ENCODE data around the gene OTOP3.
A peak's percentile ranks its signal among the peaks of the same experiment; 100 is the strongest.

The OTOP3 gene

GRCh38 chr17:74916136-74916850 is 19.4 kb upstream of the OTOP3 start:
- Histone ChIP-seq H3K4me3 (no peak overlapping the region), H3K27ac (no peak overlapping the region)

DNA sequence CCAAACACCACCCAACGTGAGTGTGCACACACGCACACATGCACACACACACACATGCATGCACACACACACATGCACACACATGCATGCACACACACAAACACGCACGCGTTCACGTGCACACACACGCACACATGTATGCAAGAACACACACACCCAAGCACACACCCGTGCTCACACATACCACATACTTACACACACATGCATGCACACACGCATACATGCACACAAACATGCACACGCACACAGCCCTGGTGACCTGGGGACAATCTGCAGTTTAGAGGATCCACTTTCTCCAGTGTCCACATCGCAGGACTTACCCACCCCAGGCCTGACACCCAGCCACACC is 18.9 kb upstream of the OTOP3 start:
- H3K27ac ChIP-seq = no peak overlapping the region
- no peak overlapping the region for H3K4me3 ChIP-seq

DNA sequence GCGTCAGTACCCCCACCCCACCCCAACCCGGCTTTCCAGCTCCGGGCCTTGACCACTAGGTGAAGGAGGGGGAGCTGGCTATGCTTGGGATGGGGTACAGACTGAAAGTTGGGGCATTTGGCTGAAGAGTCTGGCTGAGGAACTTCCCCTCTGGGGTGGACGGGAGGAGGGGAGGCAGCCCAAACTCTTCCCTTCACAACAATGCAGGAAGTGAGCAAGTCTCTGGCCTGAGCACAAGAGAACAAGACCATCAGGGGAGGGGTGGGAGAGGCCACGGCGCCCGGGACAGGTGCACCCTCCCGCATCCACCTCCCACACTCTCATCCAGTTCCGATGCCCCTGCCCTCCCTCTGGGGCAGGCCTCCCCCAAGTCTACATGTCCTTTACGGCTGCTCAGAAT is 18.3 kb upstream of the OTOP3 start:
- H3K4me3 ChIP-seq = no peak overlapping the region
- H3K27ac ChIP-seq = no peak overlapping the region

DNA sequence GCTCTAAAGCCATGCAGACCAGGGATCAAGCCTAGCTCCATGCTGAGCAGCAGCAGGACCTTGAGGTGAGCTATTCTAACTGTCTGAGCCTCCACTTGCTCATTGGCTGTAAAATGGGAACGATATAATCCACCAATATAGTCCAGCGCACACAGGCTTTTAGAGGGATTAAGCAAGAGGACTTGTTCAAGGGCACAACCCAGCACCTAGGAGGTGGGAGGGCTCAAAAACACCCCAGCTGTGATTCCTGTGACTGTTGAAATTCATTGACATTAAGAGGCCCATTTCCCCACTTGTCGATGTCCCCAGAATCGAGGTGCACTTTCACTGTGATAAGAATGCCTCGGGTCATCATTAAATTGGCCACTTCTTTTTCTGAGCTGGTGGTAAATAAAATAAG is 16.8 kb upstream of the OTOP3 start:
- H3K4me3 ChIP-seq = no peak overlapping the region
- no peak overlapping the region for H3K27ac ChIP-seq

GRCh38 chr17:74919440-74920305 is 16.0 kb upstream of the OTOP3 start:
- Histone ChIP-seq H3K4me3 (no peak overlapping the region), H3K27ac (no peak overlapping the region)

DNA sequence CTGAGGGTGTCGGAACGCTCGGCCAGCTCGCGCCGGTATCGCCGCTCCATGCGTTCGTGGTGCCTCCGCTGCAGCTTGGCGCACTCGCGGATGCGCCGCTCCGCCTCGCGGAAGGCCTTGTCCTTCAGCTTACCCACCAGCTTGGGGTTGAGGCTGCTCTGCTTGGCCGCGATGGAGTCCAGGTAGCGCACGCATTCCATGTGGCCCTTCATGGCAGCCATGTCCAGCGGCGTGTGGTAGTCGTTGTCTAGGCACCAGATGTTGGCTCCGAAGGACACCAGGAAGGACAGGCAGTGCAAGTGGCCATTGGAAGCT is 15.4 kb upstream of the OTOP3 start:
- Histone ChIP-seq H3K4me3 (no peak overlapping the region), H3K27ac (no peak overlapping the region)

DNA sequence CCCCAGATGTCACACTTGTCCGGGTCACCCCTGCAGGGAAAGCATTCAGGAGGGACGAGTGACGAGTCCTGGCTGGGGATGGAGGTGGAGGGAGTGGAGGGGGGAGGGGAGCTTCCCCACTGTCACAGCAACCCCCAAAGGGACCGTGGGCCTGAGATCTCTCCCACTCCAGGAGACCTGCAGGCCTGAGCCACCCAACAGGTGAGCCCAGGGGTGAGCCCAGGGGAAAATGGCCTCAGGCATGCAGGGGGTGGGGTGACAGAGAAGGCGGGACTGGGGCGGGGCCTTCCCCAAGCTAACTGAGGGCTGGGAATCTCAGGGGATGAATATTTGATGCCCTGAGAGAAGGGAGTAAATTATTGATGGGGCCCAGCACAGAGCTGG is 15.1 kb upstream of the OTOP3 start:
- Histone ChIP-seq H3K4me3 (no peak overlapping the region), H3K27ac (peak overlapping the region in 2 of 21 experiments; percentile 17 to 21)

DNA sequence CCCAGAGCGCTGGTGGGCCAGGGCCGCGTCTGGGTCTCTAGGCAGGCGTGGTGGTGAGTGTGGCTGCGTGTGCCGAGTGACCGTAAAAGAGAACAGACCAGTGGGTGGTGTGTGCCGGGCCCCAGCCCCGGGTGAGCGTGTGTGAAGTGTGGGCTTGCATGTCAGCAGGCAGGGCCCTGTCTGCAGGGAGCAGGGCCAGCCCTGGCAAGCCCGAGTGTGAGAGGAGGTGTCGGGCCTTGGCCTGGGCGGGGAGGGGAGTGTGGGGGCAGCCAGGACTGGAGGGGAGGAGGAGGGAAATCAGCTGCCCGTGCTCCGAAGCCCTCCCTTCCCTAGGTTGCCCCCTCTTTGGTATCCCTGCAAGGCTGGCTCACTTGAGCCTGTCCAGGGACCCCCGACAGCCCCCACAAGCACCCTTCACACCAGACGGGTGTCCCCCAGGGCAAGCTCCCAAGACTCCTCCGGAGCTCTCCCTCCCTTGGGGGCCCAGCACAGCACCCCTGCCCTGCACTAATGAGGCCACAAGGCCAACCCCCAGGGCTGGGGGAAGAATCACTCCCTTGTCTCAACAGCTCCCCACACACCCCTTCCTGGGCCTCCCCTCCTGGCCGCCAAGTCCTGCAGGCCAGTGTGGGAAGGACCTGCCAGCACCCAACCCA is 14.5 kb upstream of the OTOP3 start:
- no peak overlapping the region for H3K4me3 ChIP-seq

DNA sequence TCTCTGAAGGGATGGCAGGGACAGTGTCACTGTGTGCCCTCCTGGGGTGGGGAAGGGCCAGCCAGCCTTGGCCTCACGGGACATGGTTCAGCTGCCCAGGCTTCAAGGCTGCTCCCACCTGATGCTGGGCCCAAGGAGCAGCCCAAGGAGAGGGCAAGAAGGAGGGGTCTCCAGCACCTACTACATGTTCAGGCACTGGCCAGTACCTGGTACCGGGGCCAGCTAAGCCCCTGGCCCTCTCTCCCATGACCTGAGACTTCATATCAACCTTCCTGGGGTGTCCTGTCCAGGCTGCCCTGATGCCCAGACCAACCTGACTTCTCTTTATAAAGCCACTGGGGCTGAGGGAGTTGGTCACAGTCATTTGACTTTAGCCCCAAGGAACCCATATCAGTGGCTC is 13.9 kb upstream of the OTOP3 start:
- Histone ChIP-seq H3K27ac (no peak overlapping the region), H3K4me3 (no peak overlapping the region)

More for the DNA sequence above, 14.5 kb upstream of the OTOP3 start:
- H3K27ac ChIP-seq = peak overlapping the region in 2 of 21 experiments; percentile 17 to 21

DNA sequence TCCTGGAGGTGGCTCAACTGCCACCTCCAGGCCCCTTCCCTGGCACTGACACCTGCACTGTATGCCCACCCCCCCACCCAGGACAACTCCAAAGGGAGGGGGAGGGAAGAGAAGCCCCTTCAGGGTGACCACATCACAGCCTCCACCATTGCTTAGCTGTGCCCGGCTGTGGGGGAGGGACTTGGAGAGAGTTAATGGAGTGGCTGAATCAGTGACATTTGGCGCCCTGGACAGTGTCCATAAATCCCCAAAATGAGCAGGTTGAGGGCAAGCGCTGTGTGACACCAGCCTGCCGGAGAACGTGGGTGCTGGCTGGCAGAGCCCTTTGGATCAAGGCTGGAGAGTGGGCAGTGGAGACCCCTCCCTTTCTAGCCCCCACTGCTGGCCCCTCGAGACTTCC is 13.5 kb upstream of the OTOP3 start:
- H3K4me3 ChIP-seq = peak overlapping the region in 1 of 7 experiments; percentile 15
- H3K27ac ChIP-seq = no peak overlapping the region

- H3K27ac ChIP-seq = peak within 1 kb of the TSS in 2 of 21 experiments; percentile 4 to 7
- peak within 1 kb of the TSS in 6 of 7 experiments; percentile 2 to 43 (median 16) for H3K4me3 ChIP-seq
Observed at GRCh38 chr17:74922694-74923537, 12.8 kb upstream of the OTOP3 start, which contains the start of gene USH1G. TSS of gene USH1G (minus strand) at chr17:74923255. CDS start at chr17:74923073, 182 bp downstream.

- peak overlapping the region in 2 of 21 experiments; percentile 4 to 7 for H3K27ac ChIP-seq
- H3K4me3 ChIP-seq = peak overlapping the region in 6 of 7 experiments; percentile 2 to 43 (median 16)
Observed at GRCh38 chr17:74923538-74924249, 12.0 kb upstream of the OTOP3 start.

DNA sequence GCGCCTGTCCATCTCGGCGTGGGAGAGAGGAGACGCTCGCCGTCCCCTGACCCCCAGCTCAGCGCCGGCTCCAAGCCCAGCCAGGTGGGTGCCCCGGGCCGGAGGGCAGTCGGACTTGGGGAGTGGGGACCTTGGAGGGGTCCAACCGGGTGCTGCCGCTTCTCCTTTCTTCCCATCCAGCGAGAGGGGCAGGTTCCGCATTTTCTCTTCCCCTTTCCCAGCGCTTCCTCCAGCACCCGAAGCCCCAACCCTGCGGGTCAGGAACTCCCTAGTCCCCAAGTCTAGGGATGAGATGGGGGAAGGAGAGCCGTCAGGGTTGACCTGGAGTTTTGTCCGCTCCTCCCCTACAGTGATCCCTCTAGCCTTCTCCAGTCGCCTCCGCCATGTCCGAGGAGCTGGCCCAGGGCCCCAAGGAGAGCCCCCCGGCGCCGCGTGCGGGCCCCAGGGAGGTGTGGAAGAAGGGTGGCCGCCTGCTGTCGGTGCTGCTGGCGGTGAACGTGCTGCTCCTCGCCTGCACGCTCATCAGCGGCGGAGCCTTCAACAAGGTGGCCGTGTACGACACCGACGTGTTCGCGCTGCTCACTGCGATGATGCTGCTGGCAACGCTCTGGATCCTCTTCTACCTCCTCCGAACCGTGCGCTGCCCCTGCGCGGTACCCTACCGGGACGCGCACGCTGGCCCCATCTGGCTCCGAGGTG is 11.3 kb upstream of the OTOP3 start, which contains the start of gene OTOP2:
Gene OTOP2 (plus strand): TSS at position 24 of the 699 bp plus-strand sequence. CDS start 360 bp downstream, at position 384.
- Histone ChIP-seq H3K27ac (peak within 1 kb of the TSS in 2 of 21 experiments; percentile 4 to 7), H3K4me3 (peak within 1 kb of the TSS in 6 of 7 experiments; percentile 2 to 43 (median 16))

DNA sequence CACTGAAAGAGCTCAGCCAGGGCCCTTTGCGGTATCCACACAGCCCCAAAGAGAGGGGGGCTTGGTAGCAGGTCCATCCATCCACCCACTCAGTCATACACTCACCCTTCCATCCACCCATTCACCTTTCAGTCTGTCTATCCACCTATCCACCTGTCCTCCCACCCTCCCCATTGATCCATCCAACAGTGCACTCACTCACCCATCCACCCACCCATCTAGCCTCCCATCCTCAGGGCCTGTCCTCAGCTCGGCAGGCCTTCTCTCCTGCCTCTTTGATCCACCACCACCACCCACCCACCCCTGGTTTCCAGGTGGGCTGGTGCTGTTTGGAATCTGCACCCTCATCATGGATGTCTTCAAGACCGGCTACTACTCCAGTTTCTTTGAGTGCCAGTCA is 10.5 kb upstream of the OTOP3 start:
- Histone ChIP-seq H3K4me3 (no peak overlapping the region), H3K27ac (no peak overlapping the region)

DNA sequence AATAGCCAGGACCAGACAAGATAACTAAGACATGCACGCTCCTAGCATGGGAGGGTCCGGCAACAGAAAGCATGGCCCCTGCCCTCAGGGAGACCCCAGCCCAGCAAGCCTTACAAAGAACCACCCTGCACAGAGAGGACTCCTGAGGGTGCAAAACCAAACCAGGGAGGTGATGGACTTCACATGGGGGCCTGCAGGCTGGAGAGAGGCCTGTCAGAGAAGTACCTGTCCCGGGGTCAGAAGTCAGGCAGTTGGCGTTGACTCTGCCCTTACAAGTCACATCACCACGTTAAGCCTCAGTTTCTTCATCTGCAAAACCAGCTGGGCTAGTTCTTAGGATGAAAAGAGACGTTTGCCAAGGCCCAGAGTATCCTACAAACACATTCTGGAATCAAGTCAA is 6.9 kb upstream of the OTOP3 start:
- H3K27ac ChIP-seq = no peak overlapping the region
- H3K4me3 ChIP-seq = no peak overlapping the region

GRCh38 chr17:74930535-74931036 is 5.1 kb upstream of the OTOP3 start:
- H3K4me3 ChIP-seq = no peak overlapping the region

DNA sequence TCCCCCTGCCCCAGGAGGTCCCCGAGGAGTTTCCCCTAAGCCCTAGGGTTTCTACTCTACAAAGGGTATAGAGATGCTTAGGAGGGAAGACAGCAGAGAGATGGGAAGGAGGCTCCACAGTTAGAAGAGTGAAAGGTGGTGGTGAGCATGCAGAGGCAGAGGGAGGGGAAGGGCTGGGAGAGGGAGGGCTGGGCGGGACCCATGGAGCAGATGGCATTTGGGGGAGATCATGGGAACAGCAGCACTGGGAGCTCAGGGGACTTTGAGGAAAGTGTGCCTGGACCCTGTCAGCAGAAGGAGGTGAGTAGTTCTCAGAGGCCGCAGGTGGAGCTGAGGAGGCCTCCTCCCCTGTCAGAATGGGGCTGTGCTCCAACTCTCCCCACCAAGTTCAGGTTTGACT is 650 bp upstream of the OTOP3 start:
- H3K27ac ChIP-seq = no peak overlapping the region
- H3K4me3 ChIP-seq = no peak overlapping the region

More at GRCh38 chr17:74930535-74931036, 5.1 kb upstream of the OTOP3 start:
- no peak overlapping the region for H3K27ac ChIP-seq

DNA sequence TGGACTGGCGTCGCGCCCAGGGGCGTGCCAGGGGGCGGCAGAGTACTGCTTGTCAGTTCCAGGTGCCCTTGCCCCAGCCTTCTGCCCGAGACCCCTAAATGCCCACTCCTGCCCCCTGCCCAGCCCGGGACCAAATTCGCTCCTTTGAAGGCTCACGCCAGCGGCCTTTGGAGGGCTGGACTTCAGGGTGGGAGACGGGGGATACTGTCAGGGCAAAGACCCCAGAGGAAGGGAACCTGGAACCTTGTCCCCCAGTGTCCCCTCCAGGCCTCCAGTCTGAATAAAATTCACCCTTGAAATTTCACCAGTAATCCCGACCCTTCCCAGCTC is 737 bp downstream of the OTOP3 start:
- no peak overlapping the region for H3K4me3 ChIP-seq
- H3K27ac ChIP-seq = peak overlapping the region in 1 of 21 experiments; percentile 61

Measured in skin epidermis (tissue), 12 donors.